Islet of Langerhans (tissue), 1 donor: ENCODE measurements around the gene FAM136A.
"Not testable (repeated sequence)": the region's sequence is repeated elsewhere in the genome, so short reads cannot be mapped to it uniquely, and the experiment has no call there.

ENCODE experiments used
- FAIRE-seq: peaks from one replicate; lab custom pipeline; 2011; peaks lifted over from hg19 to GRCh38; lab: Jason Lieb, UNC

FAM136A gene

GRCh38 chr2:70301344-70302194, at the start of gene FAM136A:
TSS of gene FAM136A (minus strand) at chr2:70302067. CDS start at chr2:70302011, 56 bp downstream.
- no peak for FAIRE-seq

- no peak for FAIRE-seq
Observed at GRCh38 chr2:70349921-70350685, 48.2 kb upstream of the FAM136A start.

GRCh38 chr2:70347831-70348230, 46.0 kb upstream of the FAM136A start:
- no peak for FAIRE-seq

GRCh38 chr2:70344195-70344594, 42.3 kb upstream of the FAM136A start:
- FAIRE-seq: no peak

GRCh38 chr2:70341477-70341765, 39.6 kb upstream of the FAM136A start:
- FAIRE-seq: no peak

- no peak for FAIRE-seq
Observed at GRCh38 chr2:70340761-70341476, 39.1 kb upstream of the FAM136A start.

- no peak for FAIRE-seq
Observed at GRCh38 chr2:70340075-70340474, 38.2 kb upstream of the FAM136A start.

GRCh38 chr2:70336552-70336951, 34.7 kb upstream of the FAM136A start:
- no peak for FAIRE-seq

GRCh38 chr2:70331012-70331411, 29.1 kb upstream of the FAM136A start:
- FAIRE-seq: no peak

GRCh38 chr2:70330476-70330875, 28.6 kb upstream of the FAM136A start:
- FAIRE-seq: no peak

- no peak for FAIRE-seq
Observed at GRCh38 chr2:70328921-70329561, 27.2 kb upstream of the FAM136A start.

GRCh38 chr2:70325875-70326274, 24.0 kb upstream of the FAM136A start:
- no peak for FAIRE-seq

- no peak for FAIRE-seq
Observed at GRCh38 chr2:70322518-70322917, 20.7 kb upstream of the FAM136A start.

- FAIRE-seq: no peak
Observed at GRCh38 chr2:70321370-70321769, 19.5 kb upstream of the FAM136A start.

GRCh38 chr2:70314640-70315039, 12.8 kb upstream of the FAM136A start:
- no peak for FAIRE-seq

GRCh38 chr2:70312560-70312959, 10.7 kb upstream of the FAM136A start:
- no peak for FAIRE-seq

- no peak for FAIRE-seq
Observed at GRCh38 chr2:70310899-70311298, 9.0 kb upstream of the FAM136A start.

- no peak for FAIRE-seq
Observed at GRCh38 chr2:70305531-70305930, 3.7 kb upstream of the FAM136A start.

- FAIRE-seq: no peak
Observed at GRCh38 chr2:70304498-70304897, 2.6 kb upstream of the FAM136A start.

- FAIRE-seq: no peak
Observed at GRCh38 chr2:70303186-70303585, 1.3 kb upstream of the FAM136A start.

GRCh38 chr2:70302195-70302546, 304 bp upstream of the FAM136A start:
- FAIRE-seq: not testable (repeated sequence)

GRCh38 chr2:70300771-70301343, 1.0 kb downstream of the FAM136A start:
- no peak for FAIRE-seq
